SK-N-MC (cell line): ENCODE results near the gene OBSCN.
"Not testable (repeated sequence)": the region's sequence is repeated elsewhere in the genome, so short reads cannot be mapped to it uniquely, and the experiment has no call there.

Experiments
- EZH2 ChIP-seq: fragments of 200-600 bp; sonication (generic); IDR thresholded peaks from one replicate; pipeline ENCODE4 v1.6.1; 2017; ENCODE audit warnings: antibody characterized with exemption
- FOXP2 ChIP-seq: optimal IDR thresholded peaks from 2 replicates; pipeline ENCODE3; 2011; ENCODE audit warnings: mild to moderate bottlenecking, moderate library complexity; ENCODE audit not compliant: insufficient read depth; ENCODE audit errors: extremely low read length, control extremely low read depth
- POLR2AphosphoS5 ChIP-seq: IDR thresholded peaks from 2 replicates; pipeline ENCODE4 v1.6.1; 2012; ENCODE audit warnings: mild to moderate bottlenecking, low read depth, low read length, borderline replicate concordance

- TF ChIP-seq EZH2, POLR2AphosphoS5, FOXP2: not testable (repeated sequence)
Observed at GRCh38 chr1:228243989-228244388, 36.1 kb downstream of the OBSCN start.
